Glutamatergic neuron (in vitro differentiated cells): Measurements from ENCODE around the gene KCNAB2. TPM values are rescaled to one million over a fixed set of nuclear protein-coding genes. Genes with fewer than 3 reads are reported as not detected.

ENCODE experiments used
- DNase-seq: peaks from one replicate; pipeline ENCODE4 v3.0.0; 2022
- H3K27ac Mint-ChIP-seq: one replicate; pipeline ENCODE4 v1.8.0; 2020; ENCODE audit warnings: mild to moderate bottlenecking, mixed read lengths, inconsistent platforms; ENCODE audit not compliant: unreplicated experiment
- H3K27me3 Mint-ChIP-seq: one replicate; pipeline ENCODE4 v1.8.0; 2020; ENCODE audit warnings: mild to moderate bottlenecking, moderate library complexity, mixed read lengths, inconsistent platforms; ENCODE audit not compliant: unreplicated experiment
- H3K36me3 Mint-ChIP-seq: one replicate; pipeline ENCODE4 v1.8.0; 2020; ENCODE audit warnings: mild to moderate bottlenecking, mixed read lengths, inconsistent platforms; ENCODE audit not compliant: unreplicated experiment
- H3K4me1 Mint-ChIP-seq: one replicate; pipeline ENCODE4 v1.8.0; 2020; ENCODE audit warnings: mild to moderate bottlenecking, low read depth, mixed read lengths, inconsistent platforms; ENCODE audit not compliant: unreplicated experiment
- H3K4me3 Mint-ChIP-seq: one replicate; pipeline ENCODE4 v1.8.0; 2020; ENCODE audit warnings: mild to moderate bottlenecking, mixed read lengths, inconsistent platforms; ENCODE audit not compliant: unreplicated experiment
- H3K9me3 Mint-ChIP-seq: one replicate; pipeline ENCODE4 v1.8.0; 2020; ENCODE audit warnings: mild to moderate bottlenecking, moderate library complexity, mixed read lengths, inconsistent platforms; ENCODE audit not compliant: unreplicated experiment
- total RNA-seq: library from RNA; stranded (reverse); fragmentation: NEBNext Ultra II Directional; extraction: Animal tissue kit (Norgen Biotek cat#: 25700); gene quantifications from one replicate; pipeline ENCODE4 v1.2.1, GENCODE V29; 2021; ENCODE audit not compliant: unreplicated experiment
- TF ChIP-seq, protein P1 (sequence below): fragments of 200-600 bp; sonication (generic); IDR thresholded peaks from one replicate; pipeline ENCODE4 v1.5.0; 2021; ENCODE audit not compliant: partially characterized antibody, unreplicated experiment

Gene KCNAB2
- total RNA-seq, 1 donor from 2014 or later, result 20.4 TPM

DNA sequence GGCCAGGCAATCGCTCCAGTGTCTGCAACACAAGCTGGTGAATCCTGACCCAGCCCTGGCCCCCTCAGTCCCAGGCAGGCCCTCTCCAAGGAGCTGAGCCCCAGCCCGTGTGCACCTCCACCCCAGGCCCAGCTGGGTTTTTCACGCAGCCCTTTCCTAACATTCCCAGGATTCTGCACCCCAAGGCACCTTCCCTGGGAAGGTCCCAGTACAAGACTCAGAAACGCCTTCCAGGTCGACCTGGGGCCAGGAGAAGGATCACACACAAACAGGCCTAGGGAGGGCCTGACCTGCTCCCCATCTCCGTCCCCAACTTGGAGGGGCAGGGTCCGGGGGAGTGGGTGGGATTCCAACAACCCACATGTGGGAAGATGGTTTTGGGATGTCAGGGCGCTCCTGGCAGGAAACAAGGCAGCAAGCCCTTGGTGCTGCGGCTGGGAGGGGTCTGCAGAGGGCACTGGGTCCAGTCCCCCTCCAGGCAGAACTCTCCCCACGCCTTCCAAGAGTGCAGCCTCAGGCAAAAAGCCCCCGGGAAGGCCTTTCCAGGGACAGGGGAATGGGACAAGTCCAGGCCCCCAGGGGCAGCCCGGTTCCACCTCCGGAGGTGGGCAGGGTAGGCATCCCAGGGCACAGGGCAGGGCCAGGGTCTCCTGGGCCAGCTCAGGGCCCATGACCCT lies 58.3 kb downstream of the KCNAB2 start:
- Mint-ChIP-seq H3K27ac (no peak overlapping the region), H3K36me3 (no peaks in the 10 kb centered on the region), H3K4me1 (peaks cover 2% of the 10 kb centered on the region), H3K9me3 (peaks cover 3% of the 10 kb centered on the region), H3K27me3 (peaks cover 9% of the 10 kb centered on the region), H3K4me3 (no peak overlapping the region)
- TF ChIP-seq, protein P1, sequence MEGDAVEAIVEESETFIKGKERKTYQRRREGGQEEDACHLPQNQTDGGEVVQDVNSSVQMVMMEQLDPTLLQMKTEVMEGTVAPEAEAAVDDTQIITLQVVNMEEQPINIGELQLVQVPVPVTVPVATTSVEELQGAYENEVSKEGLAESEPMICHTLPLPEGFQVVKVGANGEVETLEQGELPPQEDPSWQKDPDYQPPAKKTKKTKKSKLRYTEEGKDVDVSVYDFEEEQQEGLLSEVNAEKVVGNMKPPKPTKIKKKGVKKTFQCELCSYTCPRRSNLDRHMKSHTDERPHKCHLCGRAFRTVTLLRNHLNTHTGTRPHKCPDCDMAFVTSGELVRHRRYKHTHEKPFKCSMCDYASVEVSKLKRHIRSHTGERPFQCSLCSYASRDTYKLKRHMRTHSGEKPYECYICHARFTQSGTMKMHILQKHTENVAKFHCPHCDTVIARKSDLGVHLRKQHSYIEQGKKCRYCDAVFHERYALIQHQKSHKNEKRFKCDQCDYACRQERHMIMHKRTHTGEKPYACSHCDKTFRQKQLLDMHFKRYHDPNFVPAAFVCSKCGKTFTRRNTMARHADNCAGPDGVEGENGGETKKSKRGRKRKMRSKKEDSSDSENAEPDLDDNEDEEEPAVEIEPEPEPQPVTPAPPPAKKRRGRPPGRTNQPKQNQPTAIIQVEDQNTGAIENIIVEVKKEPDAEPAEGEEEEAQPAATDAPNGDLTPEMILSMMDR, result no peak
- DNase-seq, result peak; percentile 11

DNA sequence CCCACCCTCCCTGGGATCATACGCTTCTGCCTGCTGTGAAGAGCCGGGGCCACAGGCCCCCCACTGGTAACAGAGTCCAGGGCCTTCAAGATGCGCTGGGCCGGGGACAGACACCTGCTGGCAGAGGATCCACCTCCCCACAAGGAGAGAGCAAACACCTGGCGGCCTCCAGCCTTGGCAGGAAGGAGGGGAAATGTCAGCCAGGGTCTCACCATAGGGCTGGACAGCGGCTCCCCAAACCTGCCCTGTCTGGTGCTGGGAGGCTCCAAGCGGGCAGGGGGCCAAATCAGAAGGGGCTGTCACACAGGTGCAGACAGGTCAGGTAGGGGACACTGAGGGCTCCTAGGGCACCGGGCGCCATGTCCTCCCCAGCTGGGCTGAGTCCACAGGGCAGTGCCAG lies 58.9 kb downstream of the KCNAB2 start:
- H3K27me3 Mint-ChIP-seq, result peaks cover 9% of the 10 kb centered on the region
- H3K4me3 Mint-ChIP-seq, result no peak overlapping the region
- TF ChIP-seq, protein P1, result no peak
- H3K9me3 Mint-ChIP-seq, result peaks cover 3% of the 10 kb centered on the region
- H3K27ac Mint-ChIP-seq, result no peak overlapping the region
- no peak for DNase-seq
- H3K36me3 Mint-ChIP-seq, result no peaks in the 10 kb centered on the region
- H3K4me1 Mint-ChIP-seq, result peaks cover 2% of the 10 kb centered on the region

DNA sequence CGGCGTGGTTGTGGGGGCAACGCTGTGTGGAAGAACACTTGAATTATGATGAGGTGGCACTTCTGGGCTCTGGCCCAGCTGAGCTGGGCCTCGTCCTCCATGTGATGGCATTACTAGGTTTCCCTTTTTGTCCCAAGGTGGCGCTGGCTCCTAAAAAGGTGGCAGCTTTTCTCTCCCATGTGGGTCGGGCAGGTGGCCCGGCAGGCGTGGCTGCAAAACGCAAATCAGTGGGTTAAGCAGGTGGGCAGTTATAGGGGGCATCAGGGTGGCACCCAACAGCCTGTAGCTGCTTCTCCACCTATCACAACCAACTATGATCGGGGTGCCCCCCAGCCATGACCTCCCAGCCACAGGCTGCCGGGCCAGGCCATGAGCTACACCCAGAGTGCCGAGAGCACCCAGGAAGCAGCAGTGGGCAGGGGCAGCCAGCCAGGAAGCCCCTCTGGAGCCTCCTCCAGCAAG lies 59.6 kb downstream of the KCNAB2 start:
- no peak overlapping the region for H3K4me3 Mint-ChIP-seq
- DNase-seq, result peak; percentile 8
- peaks cover 9% of the 10 kb centered on the region for H3K27me3 Mint-ChIP-seq
- H3K36me3 Mint-ChIP-seq, result no peaks in the 10 kb centered on the region
- H3K27ac Mint-ChIP-seq, result no peak overlapping the region
- TF ChIP-seq, protein P1, result no peak
- peaks cover 2% of the 10 kb centered on the region for H3K4me1 Mint-ChIP-seq
- H3K9me3 Mint-ChIP-seq, result peaks cover 3% of the 10 kb centered on the region

DNA sequence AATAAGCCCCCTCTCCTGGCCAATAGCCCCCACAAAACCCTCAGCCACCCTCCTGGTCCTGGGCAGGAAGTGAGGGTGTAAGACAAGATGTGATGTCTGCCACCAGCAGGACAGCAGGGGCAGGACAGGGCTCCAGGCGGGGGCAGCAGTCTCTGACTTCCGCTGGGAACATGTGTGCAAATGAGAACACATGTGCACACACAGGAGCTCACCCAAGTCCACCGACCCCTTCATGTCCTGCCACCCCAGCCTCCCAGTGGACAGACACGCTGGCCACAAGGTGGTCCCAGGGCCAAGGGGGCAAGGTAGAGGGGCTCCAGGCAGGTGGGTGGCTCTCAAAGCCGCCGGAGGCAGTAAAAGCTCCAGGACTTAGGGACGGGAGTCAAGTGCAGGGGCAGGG lies 60.1 kb downstream of the KCNAB2 start:
- TF ChIP-seq, protein P1, result no peak
- peaks cover 2% of the 10 kb centered on the region for H3K4me1 Mint-ChIP-seq
- H3K27ac Mint-ChIP-seq, result no peak overlapping the region
- H3K27me3 Mint-ChIP-seq, result peaks cover 9% of the 10 kb centered on the region
- H3K9me3 Mint-ChIP-seq, result peaks cover 3% of the 10 kb centered on the region
- H3K36me3 Mint-ChIP-seq, result no peaks in the 10 kb centered on the region
- no peak overlapping the region for H3K4me3 Mint-ChIP-seq
- DNase-seq, result peak; percentile 25

DNA sequence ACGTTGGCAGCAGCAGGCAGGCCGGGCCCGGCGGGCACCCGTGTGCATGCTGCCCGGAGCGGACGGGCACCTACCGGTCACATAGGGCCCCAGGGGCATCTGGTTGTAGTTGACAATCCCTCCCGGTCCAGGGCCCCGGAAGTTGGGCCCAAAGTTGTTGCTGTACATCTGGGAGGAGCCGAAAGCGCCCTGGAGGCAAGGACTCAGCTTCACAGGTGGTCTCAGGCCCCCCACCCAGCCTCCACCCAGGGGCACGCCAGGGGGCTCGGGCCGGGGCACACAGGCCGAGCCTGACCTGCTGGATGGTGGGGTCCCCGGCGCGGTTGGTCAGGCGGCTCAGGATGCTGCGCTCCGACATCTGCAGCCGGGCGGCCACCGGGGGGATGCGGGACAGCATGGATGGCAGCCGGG lies 60.6 kb downstream of the KCNAB2 start:
- no peak overlapping the region for H3K4me3 Mint-ChIP-seq
- peak; percentile 24 for DNase-seq
- TF ChIP-seq, protein P1, result no peak
- no peak overlapping the region for H3K27ac Mint-ChIP-seq
- H3K27me3 Mint-ChIP-seq, result peaks cover 9% of the 10 kb centered on the region
- H3K4me1 Mint-ChIP-seq, result no peaks in the 10 kb centered on the region
- H3K9me3 Mint-ChIP-seq, result peaks cover 3% of the 10 kb centered on the region
- no peaks in the 10 kb centered on the region for H3K36me3 Mint-ChIP-seq
